HCT116 (cell line): Measurements from ENCODE around the gene WASF2. TPM values are rescaled to one million over a fixed set of nuclear protein-coding genes. Genes with fewer than 3 reads are reported as not detected.

ENCODE experiments used
- ATAC-seq: fragments of 200-7000 bp; cut with Tn5 transposase; 2 replicates; pipeline ENCODE4 v1.9.1; 2020; ENCODE audit warnings: mild to moderate bottlenecking, moderate library complexity
- BruUV-seq: library from RNA; stranded (reverse); fragments of 400-500 nt; replicated peaks from 2 replicates; lab custom pipeline; 2021; lab: Mats Ljungman, UMichigan
- CTCF ChIA-PET: fragments of 300-600 bp; sonication (Branson Sonifier 250); formaldehyde crosslinking; loops from one replicate; lab custom pipeline; 2021; ENCODE audit warnings: antibody characterized with exemption; lab: Charles Lee
- POLR2A ChIA-PET: fragments of 300-600, 350-600 bp; sonication (Branson Sonifier 250); formaldehyde crosslinking; loops from one replicate; lab custom pipeline; 2021; ENCODE audit warnings: antibody characterized with exemption; lab: Charles Lee
- RAD21 ChIA-PET, 2 experiments: fragments of 300-600 bp; sonication (Branson Sonifier 250); formaldehyde crosslinking; loops; one replicate each; lab custom pipeline; 2023; ENCODE audit warnings: low total read pairs in 2 of 2; ENCODE audit not compliant: uncharacterized antibody in 2 of 2, unreplicated experiment in 2 of 2, low non-redundant PET in 1 of 2; lab: Charles Lee
- DNase-seq: peaks from one replicate; pipeline ENCODE4 v3.0.0-alpha.2; 2010; ENCODE audit warnings: low read depth, low spot score
- H2AFZ ChIP-seq: fragments of 200-600 bp; shearing (Covaris generic), sonication (generic); 2 replicates; pipeline ENCODE4 v1.6.1; 2017; ENCODE audit warnings: low read depth, mixed run types, mixed read lengths, antibody characterized with exemption, low read length; ENCODE audit not compliant: poor library complexity, severe bottlenecking
- H3K27ac ChIP-seq: 2 replicates; pipeline ENCODE4 v1.5.1; 2012; ENCODE audit warnings: low read depth, low read length
- H3K27me3 ChIP-seq: fragments of 200-600 bp; sonication (generic); 2 replicates; pipeline ENCODE4 v1.6.1; 2016; ENCODE audit warnings: mixed run types, low read length, mixed read lengths; ENCODE audit not compliant: insufficient read depth
- H3K36me3 ChIP-seq, 2 experiments: fragments of 200-500 bp in 1 of 2; fragments of 200-600 bp in 1 of 2; sonication (Bioruptor generic) in 1 of 2; sonication (generic) in 1 of 2; 2 replicates each; pipeline versions ENCODE4 v1.5.1 to v1.6.1; 2014 to 2016; ENCODE audit warnings: low read length in 2 of 2, inconsistent platforms in 1 of 2, mixed read lengths in 1 of 2, mixed run types in 1 of 2; ENCODE audit not compliant: insufficient read depth in 2 of 2, control insufficient read depth in 1 of 2
- H3K4me1 ChIP-seq, 2 experiments: fragments of 200-600 bp in 1 of 2; sonication (generic) in 1 of 2; 2 replicates each; pipeline versions ENCODE4 v1.5.1 to v1.6.1; 2012 to 2017; ENCODE audit warnings: low read length in 2 of 2, inconsistent platforms in 1 of 2, mild to moderate bottlenecking in 1 of 2, mixed read lengths in 1 of 2, mixed run types in 1 of 2, moderate library complexity in 1 of 2; ENCODE audit not compliant: insufficient read depth in 2 of 2, control insufficient read depth in 1 of 2
- H3K4me2 ChIP-seq: fragments of 200-600 bp; sonication (generic); 2 replicates; pipeline ENCODE4 v1.6.1; 2017; ENCODE audit warnings: mixed run types, low read length, mixed read lengths
- H3K4me3 ChIP-seq, 2 experiments: fragments of 200-600 bp in 1 of 2; sonication (generic) in 1 of 2; replicated peaks in 1 of 2; 2 replicates each; pipeline ENCODE4 v1.5.1; 2011 to 2016; ENCODE audit warnings: low read length in 2 of 2, control low read depth in 1 of 2, low read depth in 1 of 2, mild to moderate bottlenecking in 1 of 2, mixed read lengths in 1 of 2, mixed run types in 1 of 2
- H3K79me2 ChIP-seq: fragments of 200-600 bp; sonication (generic); 2 replicates; pipeline ENCODE4 v1.6.1; 2017; ENCODE audit warnings: mild to moderate bottlenecking, mixed run types, low read length, moderate library complexity, mixed read lengths; ENCODE audit not compliant: insufficient read depth
- H3K9ac ChIP-seq: fragments of 200-600 bp; sonication (generic); 2 replicates; pipeline ENCODE4 v1.6.1; 2016; ENCODE audit warnings: low read length, mixed read lengths
- H3K9me2 ChIP-seq: fragments of 200-600 bp; sonication (generic), shearing (Covaris generic); 2 replicates; pipeline ENCODE4 v1.6.1; 2017; ENCODE audit warnings: mixed run types, mild to moderate bottlenecking, moderate library complexity; ENCODE audit not compliant: insufficient read depth
- H3K9me3 ChIP-seq, 2 experiments: fragments of 200-500 bp in 1 of 2; fragments of 200-600 bp in 1 of 2; sonication (Bioruptor generic) in 1 of 2; sonication (generic) in 1 of 2; 2 replicates each; pipeline ENCODE4 v1.6.1; 2014 to 2017; ENCODE audit warnings: low read length in 2 of 2, mixed read lengths in 2 of 2, inconsistent platforms in 1 of 2, low read depth in 1 of 2, mild to moderate bottlenecking in 1 of 2, mixed run types in 1 of 2, moderate library complexity in 1 of 2; ENCODE audit not compliant: control insufficient read depth in 1 of 2, insufficient read depth in 1 of 2
- H4K20me1 ChIP-seq: fragments of 200-600 bp; sonication (generic), shearing (Covaris generic); 2 replicates; pipeline ENCODE4 v1.6.1; 2017; ENCODE audit warnings: mixed run types, mild to moderate bottlenecking, moderate library complexity; ENCODE audit not compliant: insufficient read depth
- CBX3 ChIP-seq: IDR thresholded peaks from 2 replicates; pipeline ENCODE4 v1.6.1; 2012; ENCODE audit warnings: low read depth
- CEBPB ChIP-seq: IDR thresholded peaks from 2 replicates; pipeline ENCODE4 v1.6.1; 2012; ENCODE audit warnings: low read depth
- CTCF ChIP-seq, 3 experiments: fragments of 200-600 bp in 1 of 3; sonication (generic) in 1 of 3; IDR thresholded peaks in 2 of 3; conservative IDR thresholded peaks in 1 of 3; 2 replicates each; pipeline ENCODE4 v1.5.1; 2012 to 2017; ENCODE audit warnings: low read depth in 2 of 3, low read length in 2 of 3, antibody characterized with exemption in 1 of 3, borderline replicate concordance in 1 of 3, control low read depth in 1 of 3, mild to moderate bottlenecking in 1 of 3, mixed read lengths in 1 of 3, mixed run types in 1 of 3, moderate library complexity in 1 of 3; ENCODE audit not compliant: insufficient read depth in 1 of 3
- EGR1 ChIP-seq: IDR thresholded peaks from 2 replicates; pipeline ENCODE4 v1.6.1; 2012; ENCODE audit warnings: low read depth
- EZH2 ChIP-seq: fragments of 200-600 bp; sonication (generic); IDR thresholded peaks from 2 replicates; pipeline ENCODE4 v1.6.1; 2017; ENCODE audit warnings: antibody characterized with exemption, mixed run types
- EZH2phosphoT487 ChIP-seq: fragments of 200-600 bp; IDR thresholded peaks from 2 replicates; pipeline ENCODE4 v1.6.1; 2018; ENCODE audit warnings: antibody characterized with exemption, borderline replicate concordance
- FOSL1 ChIP-seq: IDR thresholded peaks from 2 replicates; pipeline ENCODE4 v1.6.1; 2012; ENCODE audit warnings: low read depth
- POLR2A ChIP-seq: IDR thresholded peaks from 2 replicates; pipeline ENCODE4 v1.7.0; 2011; ENCODE audit warnings: borderline replicate concordance; ENCODE audit not compliant: insufficient read depth, insufficient read length; ENCODE audit errors: extremely low read depth
- REST ChIP-seq: IDR thresholded peaks from 2 replicates; pipeline ENCODE4 v1.6.1; 2012; ENCODE audit warnings: low read depth
- SIN3A ChIP-seq: IDR thresholded peaks from 2 replicates; pipeline ENCODE4 v1.6.1; 2012; ENCODE audit warnings: low read depth
- SP1 ChIP-seq: IDR thresholded peaks from 2 replicates; pipeline ENCODE4 v1.6.1; 2012; ENCODE audit warnings: low read depth
- YY1 ChIP-seq: IDR thresholded peaks from 2 replicates; pipeline ENCODE4 v1.6.1; 2011; ENCODE audit warnings: low read length, low read depth, moderate library complexity, mild to moderate bottlenecking; ENCODE audit not compliant: insufficient replicate concordance; ENCODE audit errors: extremely low read depth
- ZFX ChIP-seq: fragments of 450-650 bp; IDR thresholded peaks from 2 replicates; pipeline ENCODE4 v1.6.1; 2017
- intact Hi-C: fragments of 100-400 bp; cut with micrococcal nuclease; formaldehyde crosslinking; loops from 2 replicates; pipeline ENCODE4 v1.10.0; 2022
- total RNA-seq: library from RNA; stranded (reverse); gene quantifications from one replicate; pipeline ENCODE4 v1.2.1, GENCODE V29; 2021; ENCODE audit not compliant: unreplicated experiment

Gene WASF2
- total RNA-seq, 1 experiment from 2014 or later, result 111 TPM

DNA sequence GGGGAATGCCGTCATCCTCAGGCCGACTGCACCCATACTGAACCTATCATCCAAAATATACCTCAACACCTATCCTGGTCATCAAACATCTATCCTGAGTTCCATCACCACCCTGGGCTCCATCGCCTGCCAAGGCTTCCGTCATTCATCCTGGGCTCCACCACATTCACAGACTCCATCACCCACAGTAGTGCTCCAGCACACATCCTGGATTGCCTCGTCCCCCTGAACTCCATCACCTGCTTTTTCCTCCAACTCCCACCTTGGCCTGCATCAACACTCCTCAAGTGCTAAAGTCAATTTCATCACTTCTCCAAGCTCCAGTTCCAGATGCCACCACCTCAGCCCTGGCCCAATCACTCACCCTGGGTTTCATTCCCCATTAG is 131.0 kb downstream of the WASF2 start:
- no peak overlapping the region for H3K9ac ChIP-seq
- intact Hi-C loops, result no loop called here
- no peak overlapping the region for H3K4me2 ChIP-seq
- TF ChIP-seq FOSL1 (no peak), EZH2phosphoT487 (no peak)
- TF ChIP-seq, all 23 proteins: peak for 0
- Histone ChIP-seq H3K9me3 (no peaks in the 10 kb centered on the region), H3K79me2 (no peaks in the 10 kb centered on the region), H3K27me3 (no peaks in the 10 kb centered on the region), H2AFZ (no peak overlapping the region), H4K20me1 (no peaks in the 10 kb centered on the region), H3K4me3 (no peak overlapping the region), H3K27ac (no peak overlapping the region), H3K4me1 (peaks cover 7 to 11% of the 10 kb centered on the region in 2 experiments; a peak in 3 of 4 replicates), H3K9me2 (no peaks in the 10 kb centered on the region), H3K36me3 (peaks cover 0 to 7% of the 10 kb centered on the region in 2 experiments; a peak in 1 of 4 replicates)
- no peak for ATAC-seq
- no peak for DNase-seq
- ChIA-PET RAD21 (interaction anchor here in 1 of 2 experiments (1.1 kb wide), 1 partner anchor 17 kb away, joined by 5 read pairs; the partner anchor contains the start of gene SYTL1), CTCF (interaction anchor here (0.6 to 2.5 kb wide), 3 partner anchors 7 to 299 kb away, joined by 3 to 25 read pairs (median 7); partner anchors contain the start of gene MAP3K6), POLR2A (no interaction called here)
- no TSS peak for BruUV-seq

DNA sequence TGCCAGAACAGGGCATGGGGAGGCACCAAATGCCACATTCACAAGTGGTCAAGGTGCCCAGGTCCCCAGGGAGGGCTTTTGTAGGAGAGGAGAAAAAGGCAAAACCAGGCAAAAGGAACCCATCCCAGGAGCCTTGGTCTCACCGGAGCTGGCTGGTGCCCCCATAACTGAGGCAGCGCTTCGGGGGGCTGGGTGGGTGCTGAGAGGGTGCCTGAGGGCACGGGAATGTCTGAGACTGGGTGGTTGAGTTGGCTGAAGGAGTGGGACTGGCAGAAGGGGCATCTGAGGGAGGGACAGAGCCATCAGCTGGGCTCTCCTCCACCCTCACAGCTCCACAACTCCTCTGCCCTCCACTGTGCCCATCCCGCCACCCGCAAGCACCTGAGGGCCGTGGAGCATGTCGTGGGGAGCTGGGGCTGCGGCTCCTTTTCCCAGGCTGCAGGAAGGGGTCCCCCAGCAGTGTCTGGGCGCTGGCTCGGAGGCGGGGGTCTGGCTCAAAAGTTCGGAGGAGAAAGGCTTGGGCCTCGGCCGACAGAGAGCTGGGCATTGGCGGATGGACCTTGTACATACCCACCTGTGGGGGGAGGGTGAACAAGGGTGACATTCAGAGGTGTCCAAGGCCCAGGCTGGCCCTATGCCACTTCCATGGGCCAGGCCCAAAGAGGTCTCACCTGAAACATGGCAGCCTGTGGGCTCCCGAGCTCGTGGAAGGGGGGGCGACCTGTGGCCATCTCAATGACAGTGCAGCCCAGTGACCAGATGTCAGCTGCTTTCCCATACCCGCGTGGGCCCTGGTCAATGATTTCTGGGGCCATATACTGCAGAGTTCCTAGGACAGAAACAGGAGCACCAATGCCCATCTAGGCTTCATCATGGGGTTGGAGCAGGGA is 131.7 kb downstream of the WASF2 start:
- H3K27me3 ChIP-seq, result no peaks in the 10 kb centered on the region
- ChIA-PET POLR2A (interaction anchor here (1.5 kb wide), 1 partner anchor 8 kb away, joined by 3 read pairs; no protein-coding TSS in a partner anchor), CTCF (interaction anchor here (0.6 to 2.5 kb wide), 7 partner anchors 8 to 314 kb away, joined by 3 to 25 read pairs (median 5); partner anchors contain the start of genes MAP3K6 and SYTL1), RAD21 (interaction anchor here (0.6 to 1.5 kb wide), 3 partner anchors 12 to 37 kb away, joined by 3 to 5 read pairs (median 3); partner anchors contain the start of gene SYTL1 (in 1 of the 2))
- ATAC-seq (0 out of 2 replicates have a peak, but pooled peaks have one; percentile 4), DNase-seq (no peak)
- no TSS peak for BruUV-seq
- no peaks in the 10 kb centered on the region for H4K20me1 ChIP-seq
- H3K9me2 ChIP-seq, result no peaks in the 10 kb centered on the region
- peaks cover 0 to 7% of the 10 kb centered on the region in 2 experiments; a peak in 1 of 4 replicates for H3K36me3 ChIP-seq
- H3K79me2 ChIP-seq, result no peaks in the 10 kb centered on the region
- H2AFZ ChIP-seq, result no peak overlapping the region
- no peak overlapping the region for H3K27ac ChIP-seq
- no peaks in the 10 kb centered on the region for H3K9me3 ChIP-seq
- no peak overlapping the region for H3K4me2 ChIP-seq
- intact Hi-C loops, result no loop called here
- no peak overlapping the region for H3K9ac ChIP-seq
- H3K4me3 ChIP-seq, result no peak overlapping the region
- H3K4me1 ChIP-seq, result peaks cover 7 to 11% of the 10 kb centered on the region in 2 experiments; a peak in 3 of 4 replicates
- TF ChIP-seq FOSL1 (no peak), REST (no peak), EGR1 (no peak), CTCF (IDR thresholded peaks at IDR 0.05 in 2 of 3, conservative IDR thresholded peaks at IDR 0.05 in 1 of 3; ENCODE audit: borderline replicate concordance in 1 of 3, insufficient read depth in 1 of 3, low read depth in 2 of 3, low read length in 2 of 3) (no peak), EZH2 (no peak), ZFX (no peak), SP1 (no peak), SIN3A (no peak), CEBPB (no peak), YY1 (no peak), POLR2A (no peak), EZH2phosphoT487 (no peak), CBX3 (no peak)
